ENCODE measurements around the gene DST.

The DST gene

GRCh38 chr6:56620229-56620868 is 22.3 kb downstream of the DST start:
- DNase-seq, result no peak

GRCh38 chr6:56618050-56618449 is 24.6 kb downstream of the DST start:
- no peak for DNase-seq

- DNase-seq, result no peak
Observed at GRCh38 chr6:56616967-56617366, 25.7 kb downstream of the DST start.

GRCh38 chr6:56613247-56613851 is 29.3 kb downstream of the DST start:
- DNase-seq, result no peak

- DNase-seq, result no peak
Observed at GRCh38 chr6:56608332-56608731, 34.4 kb downstream of the DST start.

GRCh38 chr6:56607111-56607752 is 35.5 kb downstream of the DST start:
- no peak for DNase-seq

GRCh38 chr6:56605435-56605834 is 37.3 kb downstream of the DST start:
- DNase-seq, result no peak

GRCh38 chr6:56604186-56604585 is 38.5 kb downstream of the DST start:
- no peak for DNase-seq

- DNase-seq, result no peak
Observed at GRCh38 chr6:56601390-56601789, 41.3 kb downstream of the DST start.

- DNase-seq, result peak in 1 of 2 donors; percentile 39
Observed at GRCh38 chr6:56595490-56596122, 47.1 kb downstream of the DST start.

- DNase-seq, result no peak
Observed at GRCh38 chr6:56594699-56595098, 48.0 kb downstream of the DST start.

GRCh38 chr6:56593801-56594318 is 48.8 kb downstream of the DST start:
- DNase-seq, result no peak

GRCh38 chr6:56582236-56582635 is 60.5 kb downstream of the DST start:
- no peak for DNase-seq

GRCh38 chr6:56581296-56581925 is 61.3 kb downstream of the DST start:
- no peak for DNase-seq

- no peak for DNase-seq
Observed at GRCh38 chr6:56580271-56580670, 62.4 kb downstream of the DST start.

- DNase-seq, result no peak
Observed at GRCh38 chr6:56579155-56579851, 63.4 kb downstream of the DST start.

- DNase-seq, result no peak
Observed at GRCh38 chr6:56575736-56576135, 67.0 kb downstream of the DST start.

GRCh38 chr6:56574292-56574691 is 68.4 kb downstream of the DST start:
- no peak for DNase-seq

GRCh38 chr6:56573624-56574023 is 69.1 kb downstream of the DST start:
- no peak for DNase-seq

- no peak for DNase-seq
Observed at GRCh38 chr6:56572788-56573471, 69.8 kb downstream of the DST start.

GRCh38 chr6:56571605-56572004 is 71.1 kb downstream of the DST start:
- DNase-seq, result no peak
